ENCODE data around the gene NRP1. TPM values are rescaled to one million over a fixed set of nuclear protein-coding genes. Genes with fewer than 3 reads are reported as not detected.

Gene NRP1
- total RNA-seq, 1 donor: 173 TPM

DNA sequence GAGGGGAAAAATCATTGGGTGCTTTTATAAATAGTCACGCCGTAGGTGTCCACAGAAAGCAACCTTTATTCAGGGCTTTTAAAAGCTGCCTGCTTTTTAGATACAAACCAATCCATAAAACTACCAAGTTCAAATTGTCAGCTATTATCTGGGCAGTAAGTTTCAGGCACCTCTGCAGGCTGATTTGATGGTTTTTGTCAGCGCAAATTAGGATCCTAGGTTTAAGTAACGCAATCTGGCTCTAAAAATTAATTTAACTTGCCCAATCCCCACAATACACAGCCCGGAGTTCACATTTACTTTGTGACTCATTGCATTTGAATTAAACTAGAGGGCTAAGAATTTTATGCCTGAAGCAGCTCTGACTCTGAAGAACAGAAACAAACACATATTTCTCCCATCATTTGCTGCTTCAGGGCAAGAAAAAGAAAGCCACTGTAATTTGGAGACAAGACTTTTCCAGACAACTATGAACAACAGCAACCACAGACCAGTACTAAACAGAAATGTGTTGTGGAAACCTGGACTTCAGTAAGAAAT, 43.3 kb downstream of the NRP1 start:
- no peak overlapping the region for H2AFZ ChIP-seq (ENCODE audit: low read length)
- DNase-seq (ENCODE audit: insufficient read length, low spot score, missing footprints): peak; percentile 83
- H4K20me1 ChIP-seq (ENCODE audit: insufficient read depth, low read length): no peaks in the 10 kb centered on the region
- no peaks in the 10 kb centered on the region for H3K9me3 ChIP-seq (ENCODE audit: low read depth, low read length)
- H3K4me3 ChIP-seq (ENCODE audit: insufficient read depth, low read length): peak overlapping the region; percentile 10
- TF ChIP-seq, protein P1, sequence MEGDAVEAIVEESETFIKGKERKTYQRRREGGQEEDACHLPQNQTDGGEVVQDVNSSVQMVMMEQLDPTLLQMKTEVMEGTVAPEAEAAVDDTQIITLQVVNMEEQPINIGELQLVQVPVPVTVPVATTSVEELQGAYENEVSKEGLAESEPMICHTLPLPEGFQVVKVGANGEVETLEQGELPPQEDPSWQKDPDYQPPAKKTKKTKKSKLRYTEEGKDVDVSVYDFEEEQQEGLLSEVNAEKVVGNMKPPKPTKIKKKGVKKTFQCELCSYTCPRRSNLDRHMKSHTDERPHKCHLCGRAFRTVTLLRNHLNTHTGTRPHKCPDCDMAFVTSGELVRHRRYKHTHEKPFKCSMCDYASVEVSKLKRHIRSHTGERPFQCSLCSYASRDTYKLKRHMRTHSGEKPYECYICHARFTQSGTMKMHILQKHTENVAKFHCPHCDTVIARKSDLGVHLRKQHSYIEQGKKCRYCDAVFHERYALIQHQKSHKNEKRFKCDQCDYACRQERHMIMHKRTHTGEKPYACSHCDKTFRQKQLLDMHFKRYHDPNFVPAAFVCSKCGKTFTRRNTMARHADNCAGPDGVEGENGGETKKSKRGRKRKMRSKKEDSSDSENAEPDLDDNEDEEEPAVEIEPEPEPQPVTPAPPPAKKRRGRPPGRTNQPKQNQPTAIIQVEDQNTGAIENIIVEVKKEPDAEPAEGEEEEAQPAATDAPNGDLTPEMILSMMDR (IDR thresholded peaks at IDR 0.05; ENCODE audit: extremely low read depth, low read depth, low read length): no peak
- H3K27me3 ChIP-seq (ENCODE audit: insufficient read depth, low read length): no peaks in the 10 kb centered on the region
- peaks cover 25% of the 10 kb centered on the region for H3K36me3 ChIP-seq (ENCODE audit: insufficient read depth, low read length)
- H3K79me2 ChIP-seq (ENCODE audit: insufficient read depth, low read length): peaks cover 95% of the 10 kb centered on the region
- H3K4me1 ChIP-seq (ENCODE audit: insufficient read depth, low read length): peaks cover 48% of the 10 kb centered on the region
- peak overlapping the region; percentile 89 for H3K27ac ChIP-seq (ENCODE audit: low read depth, low read length)
- H3K4me2 ChIP-seq (ENCODE audit: insufficient read depth, low read length): peak overlapping the region; percentile 61

DNA sequence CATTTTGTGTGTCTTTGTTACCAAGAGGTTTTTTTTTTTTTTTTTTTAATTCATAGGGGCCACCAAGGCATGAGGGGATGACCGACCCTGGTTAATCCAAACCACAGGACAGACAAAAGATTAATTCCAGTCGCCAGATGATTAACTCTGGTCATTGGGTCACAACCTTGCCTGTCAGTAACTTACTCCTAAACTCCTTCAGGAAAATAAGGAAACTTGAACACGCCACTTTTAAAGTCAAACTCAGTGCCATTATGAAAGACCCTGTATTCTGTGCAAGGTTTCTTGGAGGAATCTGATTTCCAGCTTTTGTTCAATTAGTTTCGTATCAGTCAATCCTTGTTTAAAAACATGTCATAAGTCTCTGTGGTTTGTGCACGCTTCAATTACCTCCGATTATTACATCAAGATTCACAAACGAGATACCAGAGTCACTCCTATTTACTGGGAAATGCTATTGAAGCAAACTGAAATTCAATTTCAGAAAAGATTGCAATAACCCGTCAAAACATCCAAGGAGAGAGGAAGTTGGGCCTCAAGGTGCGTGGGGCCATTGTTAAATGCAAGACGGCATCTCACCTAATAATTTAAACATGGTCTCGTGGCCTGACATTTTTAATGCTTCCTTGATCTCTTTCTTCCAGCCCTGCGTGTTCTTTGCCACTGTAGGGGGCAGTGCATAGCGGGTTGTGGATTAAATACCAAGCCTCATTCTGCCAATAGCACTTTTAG, 44.0 kb downstream of the NRP1 start:
- H3K4me3 ChIP-seq (ENCODE audit: insufficient read depth, low read length): no peak overlapping the region
- H3K79me2 ChIP-seq (ENCODE audit: insufficient read depth, low read length): peaks cover 95% of the 10 kb centered on the region
- H2AFZ ChIP-seq (ENCODE audit: low read length): no peak overlapping the region
- H3K36me3 ChIP-seq (ENCODE audit: insufficient read depth, low read length): peaks cover 26% of the 10 kb centered on the region
- no peaks in the 10 kb centered on the region for H3K9me3 ChIP-seq (ENCODE audit: low read depth, low read length)
- no peaks in the 10 kb centered on the region for H4K20me1 ChIP-seq (ENCODE audit: insufficient read depth, low read length)
- H3K4me1 ChIP-seq (ENCODE audit: insufficient read depth, low read length): peaks cover 50% of the 10 kb centered on the region
- DNase-seq (ENCODE audit: insufficient read length, low spot score, missing footprints): no peak
- H3K27ac ChIP-seq (ENCODE audit: low read depth, low read length): peak overlapping the region; percentile 89
- peak overlapping the region; percentile 61 for H3K4me2 ChIP-seq (ENCODE audit: insufficient read depth, low read length)
- no peaks in the 10 kb centered on the region for H3K27me3 ChIP-seq (ENCODE audit: insufficient read depth, low read length)
- TF ChIP-seq, protein P1 (IDR thresholded peaks at IDR 0.05; ENCODE audit: extremely low read depth, low read depth, low read length): peak; percentile 25

DNA sequence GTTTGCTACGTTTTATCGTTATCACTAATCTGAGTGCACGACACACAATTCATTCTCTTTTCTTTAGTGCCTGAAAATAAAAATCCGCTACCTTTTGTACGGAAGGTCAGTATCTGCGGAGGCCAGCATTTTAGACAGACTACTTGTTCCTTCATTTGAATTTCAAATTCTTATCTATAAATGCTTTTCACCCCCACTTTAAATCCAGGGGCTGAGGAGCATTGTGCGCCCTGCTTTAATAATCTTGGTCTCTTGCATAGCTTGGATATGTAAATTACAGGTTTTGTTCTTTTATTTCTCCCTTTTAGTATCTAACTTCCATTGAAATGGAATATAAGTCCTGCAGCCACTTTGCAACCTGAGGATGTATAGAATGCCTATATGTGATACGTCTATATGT, 44.7 kb downstream of the NRP1 start:
- Histone ChIP-seq H3K4me3 (ENCODE audit: insufficient read depth, low read length) (no peak overlapping the region), H3K36me3 (ENCODE audit: insufficient read depth, low read length) (peaks cover 23% of the 10 kb centered on the region), H3K27ac (ENCODE audit: low read depth, low read length) (peak overlapping the region; percentile 89), H4K20me1 (ENCODE audit: insufficient read depth, low read length) (no peaks in the 10 kb centered on the region), H3K4me2 (ENCODE audit: insufficient read depth, low read length) (no peak overlapping the region), H2AFZ (ENCODE audit: low read length) (no peak overlapping the region), H3K79me2 (ENCODE audit: insufficient read depth, low read length) (peaks cover 95% of the 10 kb centered on the region), H3K9me3 (ENCODE audit: low read depth, low read length) (no peaks in the 10 kb centered on the region), H3K27me3 (ENCODE audit: insufficient read depth, low read length) (no peaks in the 10 kb centered on the region), H3K4me1 (ENCODE audit: insufficient read depth, low read length) (peaks cover 50% of the 10 kb centered on the region)
- TF ChIP-seq, protein P1 (IDR thresholded peaks at IDR 0.05; ENCODE audit: extremely low read depth, low read depth, low read length): no peak
- DNase-seq (ENCODE audit: insufficient read length, low spot score, missing footprints): no peak

DNA sequence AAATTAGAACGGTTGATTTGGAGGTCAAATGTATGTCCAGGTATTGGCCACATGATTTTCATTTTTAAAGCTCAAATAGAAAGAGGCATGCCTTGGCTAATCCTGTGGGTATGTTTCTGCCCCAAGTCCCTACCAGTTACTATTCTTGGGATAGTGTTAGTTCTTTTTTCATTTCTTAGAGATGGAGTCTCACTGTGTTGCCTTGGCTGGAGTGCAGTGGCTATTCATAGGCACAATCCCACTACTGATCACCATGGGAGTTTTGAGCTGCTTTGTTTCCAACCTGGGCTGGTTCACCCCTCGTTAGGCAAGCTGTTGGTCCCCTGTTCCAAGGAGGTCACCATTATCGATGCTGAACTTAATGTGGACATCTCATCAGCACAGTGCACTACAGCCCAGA, 46.3 kb downstream of the NRP1 start:
- no peak for DNase-seq (ENCODE audit: insufficient read length, low spot score, missing footprints)
- Histone ChIP-seq H3K4me2 (ENCODE audit: insufficient read depth, low read length) (no peak overlapping the region), H3K27ac (ENCODE audit: low read depth, low read length) (peak overlapping the region; percentile 1), H3K9me3 (ENCODE audit: low read depth, low read length) (no peaks in the 10 kb centered on the region), H4K20me1 (ENCODE audit: insufficient read depth, low read length) (no peaks in the 10 kb centered on the region), H3K27me3 (ENCODE audit: insufficient read depth, low read length) (no peaks in the 10 kb centered on the region), H3K36me3 (ENCODE audit: insufficient read depth, low read length) (peaks cover 10% of the 10 kb centered on the region), H3K4me1 (ENCODE audit: insufficient read depth, low read length) (peaks cover 45% of the 10 kb centered on the region), H2AFZ (ENCODE audit: low read length) (no peak overlapping the region), H3K79me2 (ENCODE audit: insufficient read depth, low read length) (peaks cover 95% of the 10 kb centered on the region), H3K4me3 (ENCODE audit: insufficient read depth, low read length) (no peak overlapping the region)
- TF ChIP-seq, protein P1 (IDR thresholded peaks at IDR 0.05; ENCODE audit: extremely low read depth, low read depth, low read length): no peak
